Mucosa of gallbladder (tissue), 1 donor: ENCODE measurements around the gene SDHC. TPM values are rescaled to one million over a fixed set of nuclear protein-coding genes. Genes with fewer than 3 reads are reported as not detected.
A peak's percentile ranks its signal among the peaks of the same experiment; 100 is the strongest.
"Not testable (repeated sequence)": the region's sequence is repeated elsewhere in the genome, so short reads cannot be mapped to it uniquely, and the experiment has no call there.

ENCODE experiments used
- DNase-seq: peaks from one replicate; pipeline ENCODE4 v3.0.0-alpha.2; 2020; ENCODE audit warnings: low spot score
- total RNA-seq: library from RNA; stranded (reverse); gene quantifications from one replicate; pipeline ENCODE4 v1.2.1, GENCODE V29; 2021
- donor health status: DM: no; HTN: no; CAD: no.

The SDHC gene
- total RNA-seq, 1 donor from 2014 or later = 203 TPM

DNA sequence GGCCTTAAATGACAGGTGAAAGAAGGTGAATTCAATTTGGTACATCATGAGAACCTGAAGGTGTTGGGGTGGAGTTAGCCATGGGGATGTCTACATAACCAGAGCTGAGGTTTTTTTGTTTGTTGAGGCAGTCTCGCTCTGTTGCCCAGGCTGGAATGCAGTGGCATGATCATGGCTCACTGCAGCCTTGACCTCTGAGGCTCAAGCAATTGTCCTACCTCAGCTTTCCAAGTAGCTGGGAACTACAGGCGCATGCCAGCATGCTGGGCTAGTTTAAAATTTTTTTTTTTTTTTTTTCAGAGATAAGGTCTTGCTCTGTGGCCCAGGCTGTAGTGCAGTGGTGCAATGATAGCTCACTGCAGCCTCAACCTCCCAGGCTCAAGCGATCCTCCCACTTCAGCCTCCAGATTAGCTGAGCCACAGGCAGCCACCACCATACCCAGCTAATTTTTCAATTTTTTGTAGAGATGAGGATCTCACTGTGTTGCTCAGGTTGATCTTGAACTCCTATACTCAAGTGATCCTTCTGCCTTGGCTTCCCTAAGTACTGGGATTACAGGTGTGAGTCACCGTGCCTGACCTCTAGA, 2.5 kb upstream of the SDHC start:
- DNase-seq = no peak

- DNase-seq = no peak
Measured at GRCh38 chr1:161313554-161314200, 504 bp upstream of the SDHC start.

GRCh38 chr1:161315841-161316674, 1.9 kb downstream of the SDHC start:
- DNase-seq = not testable (repeated sequence)

- DNase-seq = no peak
Measured at GRCh38 chr1:161324020-161324419, 9.8 kb downstream of the SDHC start.

- no peak for DNase-seq
Measured at GRCh38 chr1:161330346-161330745, 16.2 kb downstream of the SDHC start.

DNA sequence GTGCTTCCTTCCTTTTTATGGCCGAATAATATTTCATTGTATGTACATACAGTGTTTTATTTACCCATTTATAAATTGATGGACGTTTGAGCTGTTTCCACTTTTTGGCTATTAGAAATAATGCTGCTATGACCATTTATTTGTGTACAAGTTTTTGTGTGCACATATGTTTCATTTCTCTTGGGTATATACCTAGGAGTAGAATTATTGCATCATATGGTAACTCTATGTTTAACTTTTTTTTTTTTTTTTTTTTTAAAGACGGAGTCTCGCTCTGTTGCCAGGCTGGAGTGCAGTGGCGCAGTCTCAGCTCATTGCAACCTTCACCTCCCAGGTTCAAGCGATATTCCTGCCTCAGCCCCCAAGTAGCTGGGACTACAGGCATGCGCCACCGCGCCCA, 19.0 kb downstream of the SDHC start:
- DNase-seq = no peak

- DNase-seq = no peak
Measured at GRCh38 chr1:161335796-161336195, 21.6 kb downstream of the SDHC start.

GRCh38 chr1:161342177-161342576, 28.0 kb downstream of the SDHC start:
- no peak for DNase-seq

GRCh38 chr1:161342821-161343220, 28.6 kb downstream of the SDHC start:
- DNase-seq = no peak

DNA sequence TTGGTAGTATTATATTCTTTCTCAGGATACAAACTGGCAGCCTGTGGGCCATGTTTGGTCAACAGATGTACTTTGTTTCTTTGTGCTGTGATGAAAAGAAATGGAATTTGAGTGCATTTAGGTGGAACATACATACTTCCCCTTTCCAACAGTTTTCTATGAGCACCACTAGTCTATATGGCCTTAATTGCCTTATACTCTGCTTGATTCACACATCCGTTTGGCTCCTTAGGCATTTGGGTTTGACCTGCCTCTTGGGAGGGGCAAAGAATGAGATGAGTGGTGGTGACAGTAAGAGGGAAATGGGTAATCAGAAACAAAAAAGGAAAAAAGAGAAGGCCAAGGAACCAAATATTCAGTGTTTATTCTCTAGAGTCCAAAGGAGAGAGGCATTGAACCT, 36.5 kb downstream of the SDHC start:
- DNase-seq = no peak

- DNase-seq = no peak
Measured at GRCh38 chr1:161351482-161351881, 37.3 kb downstream of the SDHC start.

- no peak for DNase-seq
Measured at GRCh38 chr1:161357073-161357472, 42.9 kb downstream of the SDHC start.

DNA sequence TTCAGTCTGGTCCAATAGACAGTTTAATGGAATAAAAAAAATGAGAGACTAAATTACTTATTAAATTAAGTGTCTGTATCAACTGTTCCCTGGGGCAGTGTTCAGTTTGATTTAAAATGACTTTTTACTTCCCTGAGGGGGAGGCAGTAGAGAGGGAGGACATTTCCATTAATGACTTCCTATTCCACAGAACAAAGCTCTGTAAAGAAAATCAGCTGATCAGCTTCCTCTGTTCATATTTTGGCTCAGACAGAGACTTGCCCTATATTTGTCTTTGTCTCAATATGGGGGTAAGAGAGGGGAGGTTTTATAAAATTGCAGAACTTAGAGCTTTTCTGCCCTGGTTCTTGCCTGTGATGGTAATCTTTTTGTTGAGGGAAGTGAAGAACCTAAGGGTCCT, 45.1 kb downstream of the SDHC start:
- DNase-seq = no peak

DNA sequence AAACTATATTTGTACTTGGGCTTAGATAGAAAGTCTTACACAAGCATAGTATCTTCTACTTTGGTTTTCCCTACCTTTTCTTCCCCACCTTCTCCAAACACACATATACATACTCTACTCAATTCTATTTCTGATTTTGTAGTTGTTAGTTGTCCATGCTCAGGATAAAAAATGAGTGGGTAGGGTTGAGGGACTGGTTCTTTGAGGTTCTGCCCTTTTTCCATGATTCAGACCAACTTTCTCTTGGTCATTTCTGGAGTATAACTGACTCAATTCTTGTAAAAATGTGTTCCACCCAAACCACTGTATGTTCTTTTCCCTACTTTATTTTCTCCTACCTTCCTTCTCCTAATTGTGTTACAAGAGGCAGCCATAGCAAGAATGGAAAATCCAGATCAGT, 50.2 kb downstream of the SDHC start:
- DNase-seq = no peak

- DNase-seq = no peak
Measured at GRCh38 chr1:161365207-161365606, 51.0 kb downstream of the SDHC start.

DNA sequence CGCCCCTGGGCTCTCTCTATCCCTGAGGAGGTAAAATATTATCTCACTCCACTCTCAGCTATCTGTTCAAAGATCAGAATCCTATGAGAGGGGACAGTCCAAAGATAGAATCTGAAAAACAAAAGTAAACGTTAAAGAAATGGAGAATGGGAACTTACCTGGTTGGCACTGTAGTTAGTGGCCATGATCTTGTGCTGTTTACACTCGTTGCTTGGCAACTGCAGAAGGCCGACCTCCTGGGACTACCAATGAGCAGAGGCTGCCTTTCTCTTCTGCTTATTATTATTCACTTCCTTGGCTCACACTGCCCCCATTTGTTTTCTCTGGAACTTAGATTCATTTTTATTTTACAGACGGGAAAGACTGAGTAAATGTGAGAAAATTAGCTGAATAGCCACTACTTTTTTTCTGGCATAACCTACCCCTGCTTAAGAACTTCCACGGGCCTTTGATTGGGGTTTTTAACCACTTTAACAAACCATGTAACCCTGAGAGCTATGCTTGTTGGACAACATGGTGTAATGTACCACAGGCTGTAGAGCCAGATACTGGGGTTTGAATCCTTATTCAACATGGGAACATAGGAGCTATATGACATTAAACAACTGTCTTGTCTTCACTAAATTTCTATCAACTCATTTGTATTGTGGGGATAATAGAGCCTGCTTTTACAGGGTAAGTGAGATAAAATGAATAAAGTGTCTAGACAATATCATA, 53.7 kb downstream of the SDHC start, which contains the start of gene CFAP126:
Gene CFAP126, minus strand, starts transcription at position 193 of the 717 bp plus-strand sequence. Its CDS starts 8 bp downstream, at position 185.
- peak; percentile 79 for DNase-seq

DNA sequence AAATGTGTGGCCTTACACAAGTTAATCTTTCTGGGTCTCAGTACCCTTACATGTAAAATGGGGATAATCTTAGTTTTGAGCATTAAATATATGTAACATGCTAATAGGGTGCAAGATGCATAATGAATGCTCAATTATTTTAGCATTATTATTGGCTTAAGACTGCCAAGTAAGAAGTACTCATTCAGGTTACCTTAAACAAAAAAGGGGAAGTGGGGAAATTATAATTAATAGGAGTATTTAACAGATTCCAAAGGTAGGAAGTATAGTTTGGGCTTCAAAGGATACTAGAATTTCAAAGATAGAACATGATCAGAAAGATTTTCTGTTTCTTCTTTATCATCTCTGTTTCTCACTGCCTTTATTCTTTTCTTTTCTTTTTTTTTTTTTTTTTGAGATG, 59.3 kb downstream of the SDHC start:
- DNase-seq = no peak

- no peak for DNase-seq
Measured at GRCh38 chr1:161374373-161374772, 60.2 kb downstream of the SDHC start.

DNA sequence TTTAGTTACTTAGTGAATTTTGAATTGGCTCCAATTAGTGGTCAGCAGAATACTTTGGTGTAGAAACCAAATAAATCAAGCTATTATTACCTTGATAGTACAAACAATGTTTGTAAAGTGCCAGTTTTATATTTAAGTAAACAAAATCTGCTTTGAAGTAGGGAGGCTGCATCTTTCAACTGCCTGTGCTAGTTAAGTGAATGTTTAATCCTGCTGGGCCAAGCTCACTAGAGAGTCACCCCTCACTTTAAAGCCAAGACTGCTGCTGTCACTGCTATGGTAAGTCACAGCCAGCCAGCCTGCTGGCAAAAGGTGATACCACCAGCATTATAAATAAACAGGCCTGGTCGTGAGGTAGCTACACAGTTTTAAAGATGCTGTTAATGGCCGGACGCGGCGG, 63.8 kb downstream of the SDHC start:
- DNase-seq = no peak

GRCh38 chr1:161379071-161379470, 64.9 kb downstream of the SDHC start:
- no peak for DNase-seq

DNA sequence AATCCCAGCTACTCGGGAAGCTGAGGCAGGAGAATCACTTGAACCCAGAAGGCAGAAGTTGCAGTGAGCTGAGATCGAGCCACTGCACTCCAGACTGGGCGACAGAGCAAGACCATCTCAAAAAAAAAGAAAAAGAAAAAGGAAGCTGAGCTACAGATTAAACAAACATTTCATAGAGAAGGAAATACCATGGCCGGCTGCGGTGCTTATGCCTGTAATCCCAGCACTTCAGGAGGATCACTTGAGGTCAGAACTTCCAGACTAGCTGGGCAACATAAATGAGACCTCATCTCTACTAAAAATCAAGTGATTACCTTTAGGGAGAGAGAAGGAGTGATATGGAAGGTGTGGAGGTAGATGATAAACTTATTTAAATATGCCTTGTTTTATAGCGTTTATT, 67.5 kb downstream of the SDHC start:
- no peak for DNase-seq
